ENCODE results near the gene DCAF10.

The DCAF10 gene

DNA sequence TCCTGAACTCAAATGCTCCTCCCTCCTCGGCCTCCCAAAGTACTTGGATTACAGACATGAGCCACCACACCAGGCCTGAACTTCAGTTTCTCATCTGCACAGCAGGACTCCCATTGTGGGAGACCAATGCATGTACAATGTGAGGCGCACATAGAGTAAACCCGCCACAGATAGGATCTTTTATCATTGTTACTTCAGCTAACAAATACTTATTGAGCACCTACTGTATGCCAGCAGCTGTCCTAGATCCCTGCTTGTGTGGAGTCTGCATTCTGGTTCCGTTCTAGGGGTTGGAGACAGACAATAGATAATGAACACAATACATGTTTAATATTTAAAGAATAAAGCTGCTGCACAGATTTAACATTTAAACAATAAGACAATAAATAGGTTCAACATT is 109.7 kb downstream of the DCAF10 start:
- no peak for DNase-seq (ENCODE audit: low read depth, low spot score)
- Histone ChIP-seq H3K9ac (ENCODE audit: insufficient read length, low read depth) (no peak overlapping the region), H3K4me3 (ENCODE audit: insufficient read length, low read depth) (no peak overlapping the region), H3K27me3 (ENCODE audit: insufficient read depth, insufficient read length) (peaks cover under 1% of the 10 kb centered on the region), H3K4me1 (ENCODE audit: insufficient read depth, insufficient read length) (peaks cover 12% of the 10 kb centered on the region), H3K36me3 (ENCODE audit: insufficient read depth, insufficient read length, low read length) (peaks cover 4% of the 10 kb centered on the region), H3K9me3 (ENCODE audit: insufficient read depth, low read length) (no peaks in the 10 kb centered on the region)
- TF ChIP-seq YY1 (IDR thresholded peaks at IDR 0.05; ENCODE audit: insufficient read depth, insufficient read length) (no peak), SUZ12 (IDR thresholded peaks at IDR 0.05; ENCODE audit: extremely low read depth, insufficient read depth, insufficient read length) (no peak), ZNF274 (IDR thresholded peaks at IDR 0.05; ENCODE audit: low read depth, low read length) (no peak)

DNA sequence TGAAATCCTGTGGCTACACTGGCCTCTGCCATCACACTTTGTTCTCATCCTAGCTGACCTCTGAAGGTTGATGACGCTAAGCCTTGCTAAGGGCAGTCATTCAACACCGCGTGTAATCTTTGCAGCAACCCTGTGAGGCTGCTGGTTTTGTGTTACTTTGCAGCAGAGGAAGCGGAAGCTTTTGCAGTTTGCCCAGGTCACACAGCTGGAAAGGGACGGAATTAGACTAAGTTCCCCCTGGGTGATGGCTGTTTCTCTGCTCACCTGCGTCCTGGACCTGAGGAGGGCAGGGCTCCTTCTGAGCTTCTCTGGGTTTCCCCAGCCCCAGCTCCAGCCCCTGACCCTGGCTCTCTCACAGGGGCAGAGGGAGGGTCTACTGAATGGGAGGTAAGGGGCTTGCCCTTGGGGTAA is 110.7 kb downstream of the DCAF10 start:
- H3K4me1 ChIP-seq (ENCODE audit: insufficient read depth, insufficient read length), result peaks cover 12% of the 10 kb centered on the region
- H3K27me3 ChIP-seq (ENCODE audit: insufficient read depth, insufficient read length), result no peaks in the 10 kb centered on the region
- no peak for DNase-seq (ENCODE audit: low read depth, low spot score)
- H3K36me3 ChIP-seq (ENCODE audit: insufficient read depth, insufficient read length, low read length), result peaks cover 14% of the 10 kb centered on the region
- no peaks in the 10 kb centered on the region for H3K9me3 ChIP-seq (ENCODE audit: insufficient read depth, low read length)
- H3K9ac ChIP-seq (ENCODE audit: insufficient read length, low read depth), result no peak overlapping the region
- TF ChIP-seq SUZ12 (IDR thresholded peaks at IDR 0.05; ENCODE audit: extremely low read depth, insufficient read depth, insufficient read length) (no peak), ZNF274 (IDR thresholded peaks at IDR 0.05; ENCODE audit: low read depth, low read length) (no peak)
- no peak overlapping the region for H3K4me3 ChIP-seq (ENCODE audit: insufficient read length, low read depth)

DNA sequence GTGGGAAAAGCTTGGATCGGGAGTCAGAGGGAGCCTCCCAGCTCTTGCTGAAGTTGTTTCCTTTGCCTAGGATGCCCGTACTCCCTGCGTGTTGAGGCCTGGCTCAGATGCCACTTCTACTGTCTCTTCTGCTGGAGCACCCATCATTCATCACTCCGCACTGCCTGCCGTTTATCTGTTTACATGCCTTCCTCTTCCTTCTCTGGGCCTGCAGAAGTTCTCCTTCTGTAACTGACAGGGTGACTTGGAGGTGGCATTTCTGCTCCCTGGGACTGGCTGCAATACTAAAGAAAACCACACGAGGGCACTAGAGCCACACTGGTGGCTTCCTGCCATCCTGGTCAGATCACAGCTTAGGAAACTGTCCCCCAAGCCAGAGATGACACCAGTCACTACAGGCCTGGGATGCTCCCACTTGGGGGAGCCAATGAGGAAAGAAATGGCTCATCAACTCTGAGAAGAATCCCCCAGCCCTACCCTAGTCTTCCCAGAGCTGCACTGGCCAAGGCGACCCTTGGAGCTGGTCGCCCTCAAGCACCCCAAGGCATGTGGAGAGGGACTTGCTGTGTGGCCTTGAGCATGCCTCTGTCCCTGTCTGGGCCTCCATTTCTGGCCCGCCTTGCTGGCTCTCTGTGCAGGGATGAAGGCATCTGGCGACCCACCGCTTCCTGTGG is 113.0 kb downstream of the DCAF10 start:
- peak; percentile 90 for DNase-seq (ENCODE audit: low read depth, low spot score)
- TF ChIP-seq ZNF274 (IDR thresholded peaks at IDR 0.05; ENCODE audit: low read depth, low read length), result no peak
- no peak for TF ChIP-seq SUZ12 (IDR thresholded peaks at IDR 0.05; ENCODE audit: extremely low read depth, insufficient read depth, insufficient read length)
- no peak for TF ChIP-seq YY1 (IDR thresholded peaks at IDR 0.05; ENCODE audit: insufficient read depth, insufficient read length)
- H3K9me3 ChIP-seq (ENCODE audit: insufficient read depth, low read length), result no peaks in the 10 kb centered on the region
- H3K9ac ChIP-seq (ENCODE audit: insufficient read length, low read depth), result no peak overlapping the region
- H3K36me3 ChIP-seq (ENCODE audit: insufficient read depth, insufficient read length, low read length), result peaks cover 35% of the 10 kb centered on the region
- no peaks in the 10 kb centered on the region for H3K27me3 ChIP-seq (ENCODE audit: insufficient read depth, insufficient read length)
- H3K4me3 ChIP-seq (ENCODE audit: insufficient read length, low read depth), result no peak overlapping the region
- peaks cover 12% of the 10 kb centered on the region for H3K4me1 ChIP-seq (ENCODE audit: insufficient read depth, insufficient read length)

DNA sequence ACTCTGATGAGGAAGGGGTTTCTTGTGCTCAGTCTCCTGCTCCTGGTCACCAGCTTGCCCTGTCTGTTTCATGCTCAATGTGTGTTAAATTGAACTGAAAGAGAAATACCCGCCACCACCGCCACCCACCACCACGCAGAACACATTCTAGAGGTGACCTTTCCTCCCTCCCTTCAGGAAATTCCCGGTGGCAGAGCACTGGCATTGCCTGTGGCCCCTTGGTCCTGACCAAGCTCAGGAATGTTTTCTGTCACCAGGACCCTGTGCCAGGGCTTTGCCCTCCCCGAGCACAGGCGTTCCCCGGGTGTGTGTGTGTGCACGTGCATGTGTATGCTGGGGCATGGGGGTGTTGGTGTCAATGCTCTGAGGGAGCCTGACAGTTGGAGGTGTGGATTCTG is 113.6 kb downstream of the DCAF10 start:
- no peak for DNase-seq (ENCODE audit: low read depth, low spot score)
- H3K36me3 ChIP-seq (ENCODE audit: insufficient read depth, insufficient read length, low read length), result peaks cover 41% of the 10 kb centered on the region
- H3K4me1 ChIP-seq (ENCODE audit: insufficient read depth, insufficient read length), result peaks cover 14% of the 10 kb centered on the region
- H3K9ac ChIP-seq (ENCODE audit: insufficient read length, low read depth), result no peak overlapping the region
- H3K9me3 ChIP-seq (ENCODE audit: insufficient read depth, low read length), result no peaks in the 10 kb centered on the region
- no peaks in the 10 kb centered on the region for H3K27me3 ChIP-seq (ENCODE audit: insufficient read depth, insufficient read length)
- TF ChIP-seq YY1 (IDR thresholded peaks at IDR 0.05; ENCODE audit: insufficient read depth, insufficient read length) (no peak), ZNF274 (IDR thresholded peaks at IDR 0.05; ENCODE audit: low read depth, low read length) (no peak), SUZ12 (IDR thresholded peaks at IDR 0.05; ENCODE audit: extremely low read depth, insufficient read depth, insufficient read length) (no peak)
- H3K4me3 ChIP-seq (ENCODE audit: insufficient read length, low read depth), result no peak overlapping the region

DNA sequence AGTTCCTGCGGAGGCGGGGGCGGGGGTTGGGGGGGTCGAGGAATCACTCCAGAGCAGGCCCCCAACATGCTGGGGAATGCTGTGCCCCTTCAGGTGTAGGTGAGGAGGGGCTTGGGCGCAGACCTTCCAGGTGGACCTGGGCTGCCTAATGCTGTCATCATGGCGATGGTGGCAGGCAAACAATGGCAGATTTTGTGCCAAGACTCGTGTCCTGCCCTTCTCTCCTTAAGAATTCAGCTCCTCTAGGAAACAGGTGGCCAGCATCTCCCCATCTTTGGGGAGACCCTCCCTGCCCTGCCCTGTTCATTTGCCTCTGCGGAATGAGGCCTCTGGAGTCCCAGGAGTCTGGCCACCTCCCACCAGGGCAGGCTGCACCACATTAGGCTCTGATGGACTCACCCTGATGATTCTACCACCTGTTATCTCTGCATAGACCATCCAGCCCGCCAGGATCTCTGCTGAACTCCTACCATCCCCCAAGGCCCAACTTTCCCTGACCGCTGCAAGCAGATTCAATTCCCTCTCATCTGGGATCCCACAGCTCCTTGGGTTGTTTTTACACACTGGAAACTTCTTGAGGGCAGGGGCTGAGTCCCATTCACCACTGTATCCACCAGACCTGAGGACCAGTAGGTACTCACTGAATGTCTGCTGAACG is 114.2 kb downstream of the DCAF10 start:
- peaks cover 46% of the 10 kb centered on the region for H3K36me3 ChIP-seq (ENCODE audit: insufficient read depth, insufficient read length, low read length)

DNA sequence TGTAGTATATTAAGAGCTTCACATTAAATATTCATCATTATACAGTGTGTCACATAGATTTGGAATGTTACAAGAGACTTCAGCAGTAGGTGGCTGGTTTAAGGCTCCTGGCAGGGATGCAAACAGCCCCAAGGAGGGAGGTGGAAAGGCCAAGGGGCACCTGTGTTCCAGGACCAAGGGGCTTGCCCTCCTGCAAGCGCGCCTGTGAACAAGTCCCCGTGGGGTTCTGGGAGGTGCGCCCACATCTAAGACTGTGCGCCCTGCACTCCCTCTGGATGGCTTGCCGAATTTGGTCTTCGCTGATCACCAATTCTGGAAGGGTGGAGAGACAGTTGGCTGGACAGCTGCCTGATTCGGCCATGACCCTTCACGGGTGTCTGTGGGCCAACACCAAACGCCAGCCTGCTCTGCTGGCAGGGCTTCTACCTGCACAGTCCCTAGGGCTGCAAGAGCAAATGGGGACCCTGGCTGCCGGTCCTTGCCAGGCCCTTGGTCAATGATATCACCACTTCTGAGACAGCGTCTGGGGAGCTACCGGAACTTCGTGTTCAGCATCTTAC is 115.4 kb downstream of the DCAF10 start:
- Histone ChIP-seq H3K36me3 (ENCODE audit: insufficient read depth, insufficient read length, low read length) (peaks cover 56% of the 10 kb centered on the region), H3K4me1 (ENCODE audit: insufficient read depth, insufficient read length) (peaks cover 24% of the 10 kb centered on the region), H3K9ac (ENCODE audit: insufficient read length, low read depth) (no peak overlapping the region), H3K9me3 (ENCODE audit: insufficient read depth, low read length) (no peaks in the 10 kb centered on the region), H3K4me3 (ENCODE audit: insufficient read length, low read depth) (no peak overlapping the region), H3K27me3 (ENCODE audit: insufficient read depth, insufficient read length) (no peaks in the 10 kb centered on the region)
- no peak for DNase-seq (ENCODE audit: low read depth, low spot score)
- TF ChIP-seq YY1 (IDR thresholded peaks at IDR 0.05; ENCODE audit: insufficient read depth, insufficient read length), result no peak
- TF ChIP-seq ZNF274 (IDR thresholded peaks at IDR 0.05; ENCODE audit: low read depth, low read length), result no peak
- TF ChIP-seq SUZ12 (IDR thresholded peaks at IDR 0.05; ENCODE audit: extremely low read depth, insufficient read depth, insufficient read length), result no peak

More for the DNA sequence above, 114.2 kb downstream of the DCAF10 start:
- no peak overlapping the region for H3K4me3 ChIP-seq (ENCODE audit: insufficient read length, low read depth)
- H3K9ac ChIP-seq (ENCODE audit: insufficient read length, low read depth), result no peak overlapping the region
- DNase-seq (ENCODE audit: low read depth, low spot score), result no peak
- H3K9me3 ChIP-seq (ENCODE audit: insufficient read depth, low read length), result no peaks in the 10 kb centered on the region
- H3K4me1 ChIP-seq (ENCODE audit: insufficient read depth, insufficient read length), result peaks cover 17% of the 10 kb centered on the region
- H3K27me3 ChIP-seq (ENCODE audit: insufficient read depth, insufficient read length), result no peaks in the 10 kb centered on the region
- no peak for TF ChIP-seq SUZ12 (IDR thresholded peaks at IDR 0.05; ENCODE audit: extremely low read depth, insufficient read depth, insufficient read length)
- no peak for TF ChIP-seq ZNF274 (IDR thresholded peaks at IDR 0.05; ENCODE audit: low read depth, low read length)
- no peak for TF ChIP-seq YY1 (IDR thresholded peaks at IDR 0.05; ENCODE audit: insufficient read depth, insufficient read length)
